ENCODE data around the gene AIFM2. TPM values are rescaled to one million over a fixed set of nuclear protein-coding genes. Genes with fewer than 3 reads are reported as not detected.
"Not testable (repeated sequence)": the region's sequence is repeated elsewhere in the genome, so short reads cannot be mapped to it uniquely, and the experiment has no call there.

Gene AIFM2
- total RNA-seq, 2 experiments from 2014 or later, result 12.6 to 13.8 TPM

GRCh38 chr10:70093335-70093944 lies 39.2 kb downstream of the AIFM2 start:
- no peaks in the 10 kb centered on the region for H3K9me3 Mint-ChIP-seq (ENCODE audit: low read depth)
- peaks cover 13% of the 10 kb centered on the region for H3K36me3 Mint-ChIP-seq
- ATAC-seq (peak; percentile 81), DNase-seq (peak; percentile 71)
- H3K27ac Mint-ChIP-seq, result peak overlapping the region; percentile 89
- H3K4me1 Mint-ChIP-seq, result peaks cover 37% of the 10 kb centered on the region
- no peaks in the 10 kb centered on the region for H3K27me3 Mint-ChIP-seq
- CTCF ChIA-PET, result interaction anchor here (0.7 to 7.2 kb wide), 11 partner anchors 10 to 271 kb away, joined by 3 to 90 read pairs (median 7); partner anchors contain the start of genes PPA1 and TYSND1
- peak overlapping the region; percentile 80 for H3K4me3 Mint-ChIP-seq

DNA sequence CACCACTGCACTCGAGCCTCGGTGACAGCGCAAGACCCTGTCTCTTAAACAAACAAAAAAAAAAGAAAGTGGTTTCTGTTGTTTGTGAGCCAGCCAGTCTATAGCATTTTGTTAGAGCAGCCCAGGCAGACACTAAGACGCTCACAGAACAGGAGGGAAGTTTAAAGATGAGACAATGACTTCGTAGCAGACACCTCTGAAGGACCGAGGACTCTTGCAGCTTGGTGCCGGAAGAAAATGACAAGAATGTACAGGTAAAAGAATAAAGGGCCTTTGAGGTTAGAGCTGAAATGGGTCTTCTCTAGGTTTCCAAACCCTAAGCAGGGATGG lies 40.3 kb downstream of the AIFM2 start:
- H3K4me1 Mint-ChIP-seq, result peaks cover 37% of the 10 kb centered on the region

GRCh38 chr10:70090951-70091350 lies 41.7 kb downstream of the AIFM2 start:
- CTCF ChIA-PET, result interaction anchor here (6.0 to 7.2 kb wide), 2 partner anchors 25 to 55 kb away, joined by 53 to 90 read pairs; partner anchors contain the start of gene TYSND1
- no peak for ATAC-seq
- H3K36me3 Mint-ChIP-seq, result peaks cover 7% of the 10 kb centered on the region
- no peak overlapping the region for H3K27ac Mint-ChIP-seq
- no peak for DNase-seq
- no peak overlapping the region for H3K4me3 Mint-ChIP-seq
- H3K27me3 Mint-ChIP-seq, result peaks cover 2% of the 10 kb centered on the region
- H3K4me1 Mint-ChIP-seq, result peaks cover 35% of the 10 kb centered on the region
- no peaks in the 10 kb centered on the region for H3K9me3 Mint-ChIP-seq (ENCODE audit: low read depth)

More for the DNA sequence above, 40.3 kb downstream of the AIFM2 start:
- no peaks in the 10 kb centered on the region for H3K27me3 Mint-ChIP-seq
- ATAC-seq (peak; percentile 17), DNase-seq (no peak)
- peaks cover 12% of the 10 kb centered on the region for H3K36me3 Mint-ChIP-seq
- peak overlapping the region; percentile 89 for H3K27ac Mint-ChIP-seq
- CTCF ChIA-PET, result interaction anchor here (0.7 to 7.2 kb wide), 10 partner anchors 9 to 272 kb away, joined by 3 to 90 read pairs (median 6); partner anchors contain the start of genes PPA1 and TYSND1
- H3K9me3 Mint-ChIP-seq (ENCODE audit: low read depth), result no peaks in the 10 kb centered on the region
- H3K4me3 Mint-ChIP-seq, result peak overlapping the region; percentile 80

DNA sequence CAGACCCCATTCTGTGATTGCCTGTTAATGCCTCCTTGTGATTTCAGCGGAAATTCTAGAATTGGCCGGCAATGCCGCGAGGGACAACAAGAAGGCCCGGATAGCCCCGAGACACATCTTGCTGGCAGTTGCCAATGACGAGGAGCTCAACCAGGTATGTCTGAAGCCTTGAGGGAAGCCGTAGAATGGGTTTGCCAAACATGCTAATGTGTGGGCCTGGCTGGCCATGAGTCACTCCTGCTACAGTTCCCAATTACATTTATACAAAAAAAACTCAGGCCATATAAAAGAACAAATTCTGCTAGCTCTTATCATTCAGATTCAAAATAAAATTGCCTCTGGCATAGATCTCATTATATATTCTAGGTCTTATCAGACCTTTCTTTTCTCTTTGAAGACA lies 42.6 kb downstream of the AIFM2 start:
- peaks cover 2% of the 10 kb centered on the region for H3K36me3 Mint-ChIP-seq
- ATAC-seq, result no peak
- CTCF ChIA-PET, result interaction anchor here (0.9 to 1.5 kb wide), 2 partner anchors 14 to 274 kb away, joined by 3 to 4 read pairs; no protein-coding TSS in a partner anchor
- H3K27me3 Mint-ChIP-seq, result peaks cover 2% of the 10 kb centered on the region
- H3K9me3 Mint-ChIP-seq (ENCODE audit: low read depth), result no peaks in the 10 kb centered on the region
- DNase-seq, result no peak
- H3K27ac Mint-ChIP-seq, result no peak overlapping the region
- H3K4me1 Mint-ChIP-seq, result peaks cover 31% of the 10 kb centered on the region
- H3K4me3 Mint-ChIP-seq, result no peak overlapping the region

DNA sequence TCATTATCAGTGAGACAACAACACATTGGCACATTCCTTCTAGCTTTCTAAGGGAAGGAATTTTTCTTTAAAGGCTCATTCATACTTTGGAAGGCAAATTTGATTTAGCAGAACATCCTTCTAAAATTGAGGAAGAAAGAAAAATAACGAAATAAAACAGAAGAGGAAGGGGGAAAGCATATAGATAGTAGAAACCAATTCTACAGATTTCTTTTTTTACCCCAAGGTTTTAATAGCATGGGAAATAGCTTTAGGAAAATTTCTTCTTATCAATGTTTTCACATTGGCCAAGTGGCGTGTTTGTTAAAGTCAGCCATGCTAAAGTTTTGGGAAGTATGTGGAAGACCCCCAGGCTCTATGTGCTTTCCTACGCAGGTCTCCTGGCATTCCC lies 44.3 kb downstream of the AIFM2 start:
- H3K4me1 Mint-ChIP-seq, result peaks cover 17% of the 10 kb centered on the region
- H3K27me3 Mint-ChIP-seq, result peaks cover 2% of the 10 kb centered on the region
- ATAC-seq (no peak), DNase-seq (no peak)
- no peaks in the 10 kb centered on the region for H3K36me3 Mint-ChIP-seq
- H3K27ac Mint-ChIP-seq, result no peak overlapping the region
- no peaks in the 10 kb centered on the region for H3K9me3 Mint-ChIP-seq (ENCODE audit: low read depth)
- CTCF ChIA-PET, result interaction anchor here (1.1 kb wide), 1 partner anchor 27 kb away, joined by 3 read pairs; no protein-coding TSS in a partner anchor
- H3K4me3 Mint-ChIP-seq, result no peak overlapping the region

DNA sequence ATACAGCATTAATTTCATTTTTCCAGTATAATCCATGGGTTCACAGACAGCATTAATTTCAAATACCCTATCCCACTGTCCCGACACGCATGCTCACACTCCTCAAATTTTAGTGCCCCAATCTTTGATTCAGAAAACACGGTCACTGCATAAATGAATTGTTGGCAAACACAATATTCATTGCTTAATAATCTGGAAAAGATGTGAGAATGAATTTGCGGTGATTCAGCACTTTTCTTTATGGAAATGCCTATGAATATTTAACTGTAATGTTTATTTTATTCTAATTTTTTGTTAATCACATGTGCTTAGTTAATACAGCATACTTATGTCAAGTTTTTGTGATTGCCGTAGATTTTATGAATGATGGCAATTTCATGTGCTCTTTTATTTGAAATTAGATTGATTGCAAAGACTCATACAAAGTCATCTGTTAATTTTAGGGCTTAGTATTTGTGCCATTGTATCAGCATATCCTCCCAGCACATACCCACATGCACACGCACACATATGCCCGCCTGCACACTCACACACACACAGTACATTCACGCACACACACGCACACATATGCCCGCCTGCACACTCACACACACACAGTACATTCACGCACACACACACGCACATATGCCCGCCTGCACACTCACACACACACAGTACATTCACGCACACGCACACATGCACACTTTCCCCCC lies 44.9 kb downstream of the AIFM2 start:
- ATAC-seq (no peak), DNase-seq (no peak)
- CTCF ChIA-PET, result interaction anchor here (1.1 kb wide), 1 partner anchor 28 kb away, joined by 3 read pairs; no protein-coding TSS in a partner anchor
- Mint-ChIP-seq H3K27ac (no peak overlapping the region), H3K27me3 (peaks cover 2% of the 10 kb centered on the region), H3K4me3 (no peak overlapping the region), H3K4me1 (peaks cover 12% of the 10 kb centered on the region), H3K9me3 (ENCODE audit: low read depth) (no peaks in the 10 kb centered on the region), H3K36me3 (no peaks in the 10 kb centered on the region)

DNA sequence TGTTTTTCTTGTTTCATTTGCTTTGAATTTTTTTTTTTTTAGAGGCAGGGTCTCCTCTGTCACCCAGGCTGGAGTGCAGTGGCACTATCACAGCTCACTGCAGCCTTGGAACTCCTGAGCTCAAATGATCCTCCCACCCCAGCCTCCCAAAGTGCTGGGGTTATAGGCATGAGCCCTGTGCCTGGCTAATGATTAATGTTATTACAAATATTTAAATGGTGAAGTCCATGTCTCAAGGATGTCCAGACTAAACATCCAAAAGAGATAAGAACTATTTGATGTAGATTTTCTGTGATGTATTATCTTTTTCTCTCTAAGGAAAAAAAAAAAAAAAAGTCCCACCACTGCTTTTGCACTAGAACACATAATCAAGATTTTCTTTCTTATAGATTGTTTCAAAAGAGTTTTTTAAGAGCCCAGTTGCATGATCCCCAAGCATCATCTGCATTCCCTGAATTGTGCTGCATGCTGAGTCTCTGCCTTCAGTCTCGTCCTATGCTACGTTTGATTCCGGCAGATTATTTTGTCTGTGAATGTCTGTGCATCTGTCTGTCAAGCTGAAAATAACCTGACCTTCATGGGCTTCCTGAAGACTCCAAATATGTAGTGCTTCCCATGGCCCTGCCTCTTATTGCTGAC lies 46.5 kb downstream of the AIFM2 start:
- CTCF ChIA-PET, result interaction anchor here (1.1 to 2.4 kb wide), 4 partner anchors 15 to 278 kb away, joined by 3 to 17 read pairs (median 4); partner anchors contain the start of gene TYSND1
- Mint-ChIP-seq H3K4me3 (no peak overlapping the region), H3K4me1 (no peaks in the 10 kb centered on the region), H3K27me3 (peaks cover 2% of the 10 kb centered on the region), H3K9me3 (ENCODE audit: low read depth) (no peaks in the 10 kb centered on the region), H3K27ac (no peak overlapping the region), H3K36me3 (no peaks in the 10 kb centered on the region)
- DNase-seq (no peak), ATAC-seq (no peak)

GRCh38 chr10:70084189-70084588 lies 48.4 kb downstream of the AIFM2 start:
- CTCF ChIA-PET, result interaction anchor here (1.0 to 2.7 kb wide), 7 partner anchors 9 to 280 kb away, joined by 3 to 17 read pairs (median 3); partner anchors contain the start of gene TYSND1
- no peaks in the 10 kb centered on the region for H3K36me3 Mint-ChIP-seq
- no peak for ATAC-seq

DNA sequence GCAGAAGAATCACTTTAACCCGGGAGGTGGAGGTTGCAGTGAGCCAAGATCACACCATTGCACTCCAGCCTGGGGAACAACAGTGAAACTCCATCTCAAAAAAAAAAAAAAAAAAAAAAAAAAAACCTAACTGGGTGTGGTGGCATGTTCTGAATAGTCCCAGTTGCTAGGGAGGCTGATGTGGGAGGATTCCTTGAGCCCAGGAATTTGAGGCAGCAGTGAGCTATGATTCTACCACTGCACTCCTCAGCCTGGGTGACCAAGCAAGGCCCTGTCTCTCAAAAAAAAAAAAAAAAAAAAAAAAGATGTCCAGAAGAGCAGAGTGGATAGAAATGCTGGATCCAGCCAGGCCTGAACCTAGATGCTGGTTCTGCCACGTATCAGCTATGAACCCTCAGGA lies 51.8 kb downstream of the AIFM2 start:
- not testable (repeated sequence) for DNase-seq; H3K27me3 Mint-ChIP-seq; H3K9me3 Mint-ChIP-seq (ENCODE audit: low read depth); H3K4me1 Mint-ChIP-seq; H3K4me3 Mint-ChIP-seq; ATAC-seq; H3K36me3 Mint-ChIP-seq; H3K27ac Mint-ChIP-seq
- CTCF ChIA-PET, result interaction anchor here (1.2 to 2.4 kb wide), 5 partner anchors 13 to 65 kb away, joined by 3 to 11 read pairs (median 5); partner anchors contain the start of gene TYSND1

More at GRCh38 chr10:70084189-70084588, 48.4 kb downstream of the AIFM2 start:
- Mint-ChIP-seq H3K4me3 (no peak overlapping the region), H3K4me1 (no peaks in the 10 kb centered on the region), H3K27ac (no peak overlapping the region), H3K27me3 (peaks cover 2% of the 10 kb centered on the region), H3K9me3 (ENCODE audit: low read depth) (no peaks in the 10 kb centered on the region)
- no peak for DNase-seq

DNA sequence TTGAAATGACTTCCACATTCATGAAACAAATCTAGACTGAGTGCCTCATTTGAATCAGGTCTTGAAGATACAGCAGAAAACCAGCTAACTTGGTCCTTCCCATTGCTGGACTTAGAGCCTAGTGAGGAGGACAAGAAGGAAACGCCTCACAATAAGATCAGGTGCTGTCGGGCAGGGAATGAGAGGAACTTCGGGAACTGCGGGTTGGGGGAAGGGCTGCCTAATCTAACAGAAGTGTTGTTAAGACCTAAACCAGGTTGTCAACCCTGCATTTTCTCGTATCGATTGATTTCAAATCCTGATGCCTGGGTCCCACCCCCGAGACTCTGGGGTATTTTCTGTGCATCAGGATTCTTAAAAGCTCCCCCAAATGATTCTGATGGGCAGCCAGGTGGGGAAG lies 53.7 kb downstream of the AIFM2 start:
- Mint-ChIP-seq H3K27me3 (peaks cover 5% of the 10 kb centered on the region), H3K27ac (no peak overlapping the region), H3K4me3 (no peak overlapping the region), H3K36me3 (no peaks in the 10 kb centered on the region), H3K4me1 (no peaks in the 10 kb centered on the region), H3K9me3 (ENCODE audit: low read depth) (no peaks in the 10 kb centered on the region)
- CTCF ChIA-PET, result interaction anchor here (1.2 to 2.1 kb wide), 2 partner anchors 29 to 67 kb away, joined by 3 to 6 read pairs; partner anchors contain the start of gene TYSND1
- no peak for DNase-seq
- ATAC-seq, result no peak

- no peak overlapping the region for H3K4me3 Mint-ChIP-seq
- no peaks in the 10 kb centered on the region for H3K4me1 Mint-ChIP-seq
- H3K36me3 Mint-ChIP-seq, result no peaks in the 10 kb centered on the region
- no peak overlapping the region for H3K27ac Mint-ChIP-seq
- no peaks in the 10 kb centered on the region for H3K9me3 Mint-ChIP-seq (ENCODE audit: low read depth)
- DNase-seq (no peak), ATAC-seq (no peak)
- CTCF ChIA-PET, result interaction anchor here (1.2 to 1.3 kb wide), 2 partner anchors 30 to 38 kb away, joined by 3 to 4 read pairs; no protein-coding TSS in a partner anchor
- peaks cover 5% of the 10 kb centered on the region for H3K27me3 Mint-ChIP-seq
Observed at GRCh38 chr10:70078329-70078728, 54.3 kb downstream of the AIFM2 start.

- DNase-seq (no peak), ATAC-seq (no peak)
- H3K27me3 Mint-ChIP-seq, result peaks cover 5% of the 10 kb centered on the region
- H3K4me1 Mint-ChIP-seq, result no peaks in the 10 kb centered on the region
- CTCF ChIA-PET, result no interaction called here
- no peaks in the 10 kb centered on the region for H3K9me3 Mint-ChIP-seq (ENCODE audit: low read depth)
- H3K27ac Mint-ChIP-seq, result no peak overlapping the region
- no peaks in the 10 kb centered on the region for H3K36me3 Mint-ChIP-seq
- no peak overlapping the region for H3K4me3 Mint-ChIP-seq
Observed at GRCh38 chr10:70074971-70075370, 57.7 kb downstream of the AIFM2 start.

DNA sequence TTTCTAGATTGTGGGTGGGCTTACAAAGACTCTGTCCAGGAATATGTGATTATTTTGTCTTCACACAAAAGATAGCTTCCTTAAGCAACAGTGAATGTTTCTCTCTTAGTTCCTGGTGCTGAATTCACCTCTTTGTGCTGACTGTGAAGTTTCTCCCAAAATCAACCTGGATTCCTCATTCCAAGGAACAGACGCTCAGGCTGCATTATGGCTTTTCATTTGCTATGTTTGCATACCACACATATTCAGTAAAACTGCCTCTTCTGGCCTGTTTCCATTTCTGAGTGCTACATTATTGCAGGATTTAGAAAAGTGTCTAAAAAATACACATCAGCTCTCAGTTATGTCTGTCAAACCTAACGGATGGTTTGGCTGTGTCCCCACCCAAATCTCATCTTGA lies 58.5 kb downstream of the AIFM2 start:
- H3K4me1 Mint-ChIP-seq, result no peaks in the 10 kb centered on the region
- H3K4me3 Mint-ChIP-seq, result no peak overlapping the region

More for the DNA sequence above, 58.5 kb downstream of the AIFM2 start:
- Mint-ChIP-seq H3K9me3 (ENCODE audit: low read depth) (no peaks in the 10 kb centered on the region), H3K27me3 (peaks cover 5% of the 10 kb centered on the region), H3K36me3 (no peaks in the 10 kb centered on the region), H3K27ac (no peak overlapping the region)
- CTCF ChIA-PET, result interaction anchor here (1.0 to 1.2 kb wide), 2 partner anchors 30 to 290 kb away, joined by 3 read pairs; no protein-coding TSS in a partner anchor
- no peak for ATAC-seq
- DNase-seq, result no peak

All from activated CD8-positive, alpha-beta memory T cell treated with anti-CD3 and anti-CD28 coated beads, Interleukin-2, amount 10 ng/mL, durations not matched to agents 7 days and 5 days (primary cell).